GM21360 (cell line): ENCODE results near the gene HCN2.

Experiments used
- ATAC-seq: cut with Tn5 transposase; IDR thresholded peaks from one replicate; pipeline ENCODE4 v1.9.1; 2021; ENCODE audit warnings: mild to moderate bottlenecking, moderate library complexity; ENCODE audit not compliant: unreplicated experiment

The HCN2 gene

GRCh38 chr19:633786-634639 lies 44.3 kb downstream of the HCN2 start:
- ATAC-seq = no peak

- ATAC-seq = no peak
These were observed 45.4 kb downstream of the HCN2 start for GRCh38 chr19:634975-635652.

GRCh38 chr19:638906-639252 lies 49.2 kb downstream of the HCN2 start:
- ATAC-seq = no peak

- ATAC-seq = peak; percentile 58
These were observed 49.8 kb downstream of the HCN2 start, which contains the start of gene FGF22 for GRCh38 chr19:639253-640160. FGF22 (plus strand) TSS chr19:639879; CDS start chr19:639926, 47 bp downstream.

- no peak for ATAC-seq
These were observed 50.5 kb downstream of the HCN2 start for GRCh38 chr19:640161-640558.

- ATAC-seq = no peak
These were observed 51.0 kb downstream of the HCN2 start for GRCh38 chr19:640606-641189.

- ATAC-seq = no peak
These were observed 52.0 kb downstream of the HCN2 start for GRCh38 chr19:641702-642101.

GRCh38 chr19:642767-643727 lies 53.4 kb downstream of the HCN2 start:
- ATAC-seq = no peak

- no peak for ATAC-seq
These were observed 54.1 kb downstream of the HCN2 start for GRCh38 chr19:643736-644135.

- ATAC-seq = no peak
These were observed 54.7 kb downstream of the HCN2 start for GRCh38 chr19:644363-644762.

- ATAC-seq = no peak
These were observed 55.1 kb downstream of the HCN2 start for GRCh38 chr19:644789-645188.

GRCh38 chr19:645912-646778 lies 56.5 kb downstream of the HCN2 start:
- ATAC-seq = no peak

- no peak for ATAC-seq
These were observed 57.3 kb downstream of the HCN2 start for GRCh38 chr19:646779-647565.

GRCh38 chr19:647566-648284 lies 58.0 kb downstream of the HCN2 start:
- ATAC-seq = no peak

- ATAC-seq = no peak
These were observed 58.6 kb downstream of the HCN2 start for GRCh38 chr19:648305-648704.

- no peak for ATAC-seq
These were observed 59.5 kb downstream of the HCN2 start for GRCh38 chr19:648904-649801.
